Fibroblast of skin of right biceps (primary cell): ENCODE data around the gene ARHGEF26.

ENCODE experiments used
- DNase-seq: peaks from one replicate; pipeline ENCODE4 v3.0.0-alpha.2; 2013

The ARHGEF26 gene

GRCh38 chr3:154274348-154274747 lies 153.2 kb downstream of the ARHGEF26 start:
- no peak for DNase-seq

- DNase-seq, result no peak
Observed at GRCh38 chr3:154275292-154275691, 154.1 kb downstream of the ARHGEF26 start.

- no peak for DNase-seq
Observed at GRCh38 chr3:154275965-154276364, 154.8 kb downstream of the ARHGEF26 start.

- no peak for DNase-seq
Observed at GRCh38 chr3:154280161-154280560, 159.0 kb downstream of the ARHGEF26 start.

GRCh38 chr3:154285221-154285620 lies 164.0 kb downstream of the ARHGEF26 start:
- DNase-seq, result no peak

- DNase-seq, result no peak
Observed at GRCh38 chr3:154290187-154290586, 169.0 kb downstream of the ARHGEF26 start.

- no peak for DNase-seq
Observed at GRCh38 chr3:154294016-154294415, 172.8 kb downstream of the ARHGEF26 start.

GRCh38 chr3:154301561-154301960 lies 180.4 kb downstream of the ARHGEF26 start:
- no peak for DNase-seq

GRCh38 chr3:154304116-154304786 lies 183.1 kb downstream of the ARHGEF26 start:
- peak; percentile 26 for DNase-seq

GRCh38 chr3:154304936-154305335 lies 183.7 kb downstream of the ARHGEF26 start:
- DNase-seq, result no peak

- peak; percentile 4 for DNase-seq
Observed at GRCh38 chr3:154307363-154307762, 186.2 kb downstream of the ARHGEF26 start.
